NCI-H1436 (cell line): ENCODE results near the gene BRCA1.
"Not testable (repeated sequence)": the region's sequence is repeated elsewhere in the genome, so short reads cannot be mapped to it uniquely, and the experiment has no call there.

ENCODE experiments used
- DNase-seq: peaks from one replicate; lab custom pipeline; 2025; lab: John Stamatoyannopoulos, UW

Gene BRCA1

DNA sequence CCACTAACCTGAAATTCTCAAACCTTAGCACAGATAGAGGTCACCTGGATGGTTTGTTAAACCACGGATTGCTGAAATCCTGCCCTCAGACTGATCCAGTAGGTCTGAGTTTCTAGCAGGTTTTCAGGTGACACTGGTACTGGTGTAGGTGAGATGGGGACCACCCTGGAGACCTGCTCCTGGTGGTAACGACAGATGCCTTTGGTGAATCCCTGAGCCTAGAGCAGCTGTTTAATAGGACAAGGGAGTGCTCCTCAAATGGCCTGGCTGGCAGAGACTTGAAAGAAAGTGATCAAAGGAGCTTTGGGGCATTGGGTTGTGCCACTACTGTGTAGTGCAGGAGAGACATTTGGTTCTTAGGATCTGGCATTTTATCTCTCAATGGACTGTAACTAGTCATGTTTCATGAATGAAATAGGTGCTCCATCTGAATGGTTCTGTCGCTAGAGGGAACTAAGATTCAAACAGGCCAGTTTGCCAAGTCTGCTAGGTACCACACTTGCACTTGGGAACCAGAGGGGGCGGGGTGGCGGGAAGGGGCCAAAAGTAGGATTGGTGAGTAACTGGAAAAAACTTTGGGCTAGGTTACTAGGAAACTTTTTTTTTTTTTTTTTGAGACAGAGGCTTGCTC, 121.5 kb downstream of the BRCA1 start:
- no peak for DNase-seq

DNA sequence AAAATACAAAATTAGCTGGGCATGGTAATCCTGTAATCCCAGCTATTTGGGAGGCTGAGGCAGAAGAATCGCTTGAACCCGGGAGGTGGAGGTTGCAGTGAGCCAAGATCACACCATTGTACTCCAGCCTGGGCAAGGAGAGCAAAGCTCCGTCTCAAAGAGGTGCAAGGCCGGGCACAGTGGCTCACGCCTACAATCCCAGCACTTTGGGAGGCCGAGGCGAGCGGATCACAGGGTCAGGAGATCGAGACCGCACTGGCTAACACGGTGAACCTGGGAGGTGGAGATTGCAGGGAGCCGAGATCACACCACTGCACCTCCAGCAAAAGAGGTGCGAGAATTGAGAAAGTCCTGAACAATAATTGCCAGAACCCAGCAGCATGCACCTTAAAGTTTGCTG, 124.3 kb downstream of the BRCA1 start:
- DNase-seq: not testable (repeated sequence)

- DNase-seq: no peak
Observed at GRCh38 chr17:42999003-42999525, 126.1 kb downstream of the BRCA1 start.

DNA sequence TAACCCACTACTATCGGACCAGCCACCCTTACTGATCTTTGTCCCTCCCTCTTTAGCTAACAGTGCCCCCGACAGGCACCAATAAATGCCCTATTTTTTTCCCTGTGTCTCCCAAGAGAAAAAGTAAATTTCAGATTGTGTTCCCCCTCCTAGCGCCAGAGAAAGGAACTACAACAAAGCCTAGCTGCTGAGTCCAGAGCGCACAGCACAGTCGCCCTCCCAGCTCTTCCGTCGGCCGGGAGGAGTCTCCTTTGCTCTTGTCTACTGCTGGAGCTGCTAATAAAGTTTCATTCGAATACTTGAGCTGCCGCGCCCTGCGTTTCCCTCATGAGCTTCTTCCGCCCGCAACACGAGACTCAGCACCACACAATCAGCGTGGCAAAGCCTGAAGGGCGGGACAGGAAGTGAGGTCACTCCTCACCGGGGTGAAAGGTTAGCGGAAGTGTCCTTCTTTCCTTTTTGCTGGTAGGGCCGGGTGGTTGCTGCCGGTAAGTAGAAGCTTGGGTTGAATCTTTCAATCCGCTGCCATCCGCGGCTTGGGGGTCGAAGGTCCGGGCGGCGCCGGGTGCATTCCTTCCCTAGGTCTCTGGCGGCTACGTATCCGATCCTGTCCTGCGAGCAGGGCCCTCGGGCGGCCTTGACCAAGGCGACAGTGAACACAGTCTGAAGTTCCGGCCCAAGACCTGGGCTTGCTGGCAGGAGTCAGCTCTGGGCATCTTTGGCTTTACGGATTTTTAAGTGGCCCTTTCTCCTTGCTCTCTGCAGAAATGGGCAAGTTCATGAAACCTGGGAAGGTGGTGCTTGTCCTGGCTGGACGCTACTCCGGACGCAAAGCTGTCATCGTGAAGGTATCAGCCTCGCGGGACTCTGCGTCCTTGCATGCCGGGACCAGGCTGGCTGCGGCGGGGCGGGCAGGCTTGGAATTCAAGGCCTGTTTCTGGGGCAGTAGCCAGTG, 126.9 kb downstream of the BRCA1 start, which contains the start of gene RPL27:
TSS of gene RPL27 (plus strand) at position 436 of the 955 bp plus-strand sequence. CDS start at position 768, 332 bp downstream.
- peak; percentile 100 for DNase-seq

GRCh38 chr17:42997390-42997983, 127.7 kb downstream of the BRCA1 start:
- DNase-seq: no peak
